HCT116 (cell line): ENCODE measurements around the gene BORA.

Experiments used
- CEBPB ChIP-seq: IDR thresholded peaks from 2 replicates; pipeline ENCODE4 v1.6.1; 2012; ENCODE audit warnings: low read depth
- CTCF ChIP-seq, 3 experiments: fragments of 200-600 bp in 1 of 3; sonication (generic) in 1 of 3; IDR thresholded peaks in 2 of 3; conservative IDR thresholded peaks in 1 of 3; 2 replicates each; pipeline ENCODE4 v1.5.1; 2012 to 2017; ENCODE audit warnings: low read depth in 2 of 3, low read length in 2 of 3, antibody characterized with exemption in 1 of 3, borderline replicate concordance in 1 of 3, control low read depth in 1 of 3, mild to moderate bottlenecking in 1 of 3, mixed read lengths in 1 of 3, mixed run types in 1 of 3, moderate library complexity in 1 of 3; ENCODE audit not compliant: insufficient read depth in 1 of 3
- EZH2 ChIP-seq: fragments of 200-600 bp; sonication (generic); IDR thresholded peaks from 2 replicates; pipeline ENCODE4 v1.6.1; 2017; ENCODE audit warnings: antibody characterized with exemption, mixed run types
- JUND ChIP-seq: IDR thresholded peaks from 2 replicates; pipeline ENCODE4 v1.6.1; 2012
- POLR2A ChIP-seq: IDR thresholded peaks from 2 replicates; pipeline ENCODE4 v1.7.0; 2011; ENCODE audit warnings: borderline replicate concordance; ENCODE audit not compliant: insufficient read depth, insufficient read length; ENCODE audit errors: extremely low read depth
- POLR2AphosphoS5 ChIP-seq: IDR thresholded peaks from 2 replicates; pipeline ENCODE4 v1.6.1; 2011; ENCODE audit warnings: mild to moderate bottlenecking, low read depth, low read length, moderate library complexity
- RAD21 ChIP-seq: IDR thresholded peaks from 2 replicates; pipeline ENCODE4 v1.6.1; 2012; ENCODE audit warnings: low read depth, mild to moderate bottlenecking
- SIN3A ChIP-seq: IDR thresholded peaks from 2 replicates; pipeline ENCODE4 v1.6.1; 2012; ENCODE audit warnings: low read depth
- SP1 ChIP-seq: IDR thresholded peaks from 2 replicates; pipeline ENCODE4 v1.6.1; 2012; ENCODE audit warnings: low read depth
- SRF ChIP-seq: IDR thresholded peaks from 2 replicates; pipeline ENCODE4 v1.6.1; 2012; ENCODE audit warnings: low read depth
- YY1 ChIP-seq: IDR thresholded peaks from 2 replicates; pipeline ENCODE4 v1.6.1; 2011; ENCODE audit warnings: low read length, low read depth, moderate library complexity, mild to moderate bottlenecking; ENCODE audit not compliant: insufficient replicate concordance; ENCODE audit errors: extremely low read depth
- ZBTB33 ChIP-seq: IDR thresholded peaks from 2 replicates; pipeline ENCODE4 v1.6.1; 2011; ENCODE audit warnings: mild to moderate bottlenecking, low read length, moderate library complexity; ENCODE audit not compliant: insufficient replicate concordance; ENCODE audit errors: extremely low read depth

- TF ChIP-seq CTCF (IDR thresholded peaks at IDR 0.05 in 2 of 3, conservative IDR thresholded peaks at IDR 0.05 in 1 of 3; ENCODE audit: borderline replicate concordance in 1 of 3, insufficient read depth in 1 of 3, low read depth in 2 of 3, low read length in 2 of 3) (no peak), RAD21 (no peak), CEBPB (no peak), POLR2AphosphoS5 (no peak), SP1 (no peak), POLR2A (no peak), JUND (no peak), YY1 (no peak), EZH2 (no peak), SRF (no peak), ZBTB33 (no peak), SIN3A (no peak)
These were observed 33.9 kb upstream of the BORA start for GRCh38 chr13:72693832-72694231.
